Measurements from ENCODE around the gene GNG4. TPM values are rescaled to one million over a fixed set of nuclear protein-coding genes. Genes with fewer than 3 reads are reported as not detected.

GNG4 gene
- total RNA-seq, 1 experiment from 2014 or later: 34.4 TPM

DNA sequence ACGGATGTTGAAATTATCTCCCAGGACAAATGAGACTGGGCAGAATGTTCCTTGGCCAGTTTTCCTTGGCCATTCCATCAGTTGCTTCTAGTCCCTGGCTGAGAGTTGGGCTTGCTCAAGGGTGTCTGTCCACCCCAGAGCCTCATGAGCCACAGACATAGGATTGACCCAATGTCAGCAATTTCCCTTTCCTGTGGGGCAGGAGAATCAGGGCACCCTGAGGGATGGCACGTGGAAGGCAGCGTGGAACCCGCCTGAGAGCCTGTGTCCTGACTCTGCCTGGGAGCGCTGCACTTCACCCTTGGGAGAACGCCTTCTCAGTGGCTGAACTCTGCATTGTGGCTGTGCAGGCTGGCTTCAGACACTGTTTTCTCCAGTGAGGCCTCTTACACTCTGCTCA lies 74.0 kb downstream of the GNG4 start:
- no peaks in the 10 kb centered on the region for H3K4me1 ChIP-seq (ENCODE audit: insufficient read depth, low read length)
- no peak overlapping the region for H2BK20ac ChIP-seq (ENCODE audit: low read depth, low read length, poor library complexity, severe bottlenecking)
- no peaks in the 10 kb centered on the region for H4K20me1 ChIP-seq (ENCODE audit: control insufficient read depth, insufficient read depth, insufficient read length)
- TF ChIP-seq, protein P1, sequence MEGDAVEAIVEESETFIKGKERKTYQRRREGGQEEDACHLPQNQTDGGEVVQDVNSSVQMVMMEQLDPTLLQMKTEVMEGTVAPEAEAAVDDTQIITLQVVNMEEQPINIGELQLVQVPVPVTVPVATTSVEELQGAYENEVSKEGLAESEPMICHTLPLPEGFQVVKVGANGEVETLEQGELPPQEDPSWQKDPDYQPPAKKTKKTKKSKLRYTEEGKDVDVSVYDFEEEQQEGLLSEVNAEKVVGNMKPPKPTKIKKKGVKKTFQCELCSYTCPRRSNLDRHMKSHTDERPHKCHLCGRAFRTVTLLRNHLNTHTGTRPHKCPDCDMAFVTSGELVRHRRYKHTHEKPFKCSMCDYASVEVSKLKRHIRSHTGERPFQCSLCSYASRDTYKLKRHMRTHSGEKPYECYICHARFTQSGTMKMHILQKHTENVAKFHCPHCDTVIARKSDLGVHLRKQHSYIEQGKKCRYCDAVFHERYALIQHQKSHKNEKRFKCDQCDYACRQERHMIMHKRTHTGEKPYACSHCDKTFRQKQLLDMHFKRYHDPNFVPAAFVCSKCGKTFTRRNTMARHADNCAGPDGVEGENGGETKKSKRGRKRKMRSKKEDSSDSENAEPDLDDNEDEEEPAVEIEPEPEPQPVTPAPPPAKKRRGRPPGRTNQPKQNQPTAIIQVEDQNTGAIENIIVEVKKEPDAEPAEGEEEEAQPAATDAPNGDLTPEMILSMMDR (conservative IDR thresholded peaks at IDR 0.05): no peak
- H4K91ac ChIP-seq (ENCODE audit: insufficient read length, low read depth, low read length): no peak overlapping the region
- no peak overlapping the region for H4K5ac ChIP-seq (ENCODE audit: insufficient read length, low read depth, low read length)
- H3K79me1 ChIP-seq (ENCODE audit: insufficient read depth, low read depth, low read length, poor library complexity, severe bottlenecking): no peaks in the 10 kb centered on the region
- H2AFZ ChIP-seq (ENCODE audit: low read length): no peak overlapping the region
- Mint-ChIP-seq H3K9me3 (peaks cover 4% of the 10 kb centered on the region in 2 experiments; a peak in 4 of 5 replicates), H3K27ac (no peak overlapping the region), H3K4me1 (no peaks in the 10 kb centered on the region), H3K36me3 (ENCODE audit: insufficient read depth in 1 of 3, low read depth in 3 of 3) (peaks cover 15 to 24% (median 19%) of the 10 kb centered on the region in 3 experiments), H3K4me3 (no peak overlapping the region), H3K27me3 (ENCODE audit: low read depth) (no peaks in the 10 kb centered on the region)
- no peak overlapping the region for H3K9ac ChIP-seq (ENCODE audit: extremely low read depth, insufficient read length, low read length)
- DNase-seq: no peak
- H3K4ac ChIP-seq (ENCODE audit: low read depth, low read length): no peak overlapping the region
- H2AK5ac ChIP-seq (ENCODE audit: insufficient read length, low read length): no peak overlapping the region
- H3K79me2 ChIP-seq (ENCODE audit: insufficient read depth, low read length): no peaks in the 10 kb centered on the region
- H3K18ac ChIP-seq (ENCODE audit: insufficient read length, low read depth, low read length): no peak overlapping the region
- H3K23ac ChIP-seq (ENCODE audit: insufficient read length, low read depth, low read length): no peak overlapping the region
- H2BK15ac ChIP-seq (ENCODE audit: low read depth, low read length): no peak overlapping the region
- H3K23me2 ChIP-seq (ENCODE audit: insufficient read length, low read depth, low read length, poor library complexity, severe bottlenecking): no peaks in the 10 kb centered on the region
- H3K56ac ChIP-seq (ENCODE audit: insufficient read length, low read depth, low read length): no peak overlapping the region
- H3K27ac ChIP-seq (ENCODE audit: insufficient read length, low read depth, low read length): no peak overlapping the region
- H2BK5ac ChIP-seq (ENCODE audit: insufficient read length, low read length): no peak overlapping the region
- H2BK12ac ChIP-seq (ENCODE audit: insufficient read length, low read depth, low read length): no peak overlapping the region
- no peak overlapping the region for H4K8ac ChIP-seq (replicated peaks; ENCODE audit: insufficient read length, low read depth, low read length)
- H3K27me3 ChIP-seq (ENCODE audit: insufficient read depth, low read length): no peaks in the 10 kb centered on the region
- no peak overlapping the region for H3K4me2 ChIP-seq (ENCODE audit: insufficient read depth, insufficient read length, low read length)
- no peaks in the 10 kb centered on the region for H3K9me3 ChIP-seq (ENCODE audit: control insufficient read depth, low read depth, low read length)
- H2BK120ac ChIP-seq (ENCODE audit: low read depth, low read length, poor library complexity, severe bottlenecking): no peak overlapping the region
- no peak overlapping the region; the same call in 1 of the 2 replicates for H3K14ac ChIP-seq (ENCODE audit: insufficient read depth, low read length)
- no peak overlapping the region for H3T11ph ChIP-seq (ENCODE audit: low read length)
- WGBS (ENCODE audit: extremely low coverage, insufficient read length, low lambda C conversion rate): no CpG with 5 or more reads among the region's 6 CpGs
